Small intestine (tissue), 16 donors: ENCODE measurements around the gene RNF135. TPM values are rescaled to one million over a fixed set of nuclear protein-coding genes. Genes with fewer than 3 reads are reported as not detected.

Experiments used
- DNase-seq, 2 donors: peaks; one replicate each; pipeline versions ENCODE4 v3.0.0 to v3.0.0-alpha.2; 2013
- FAIRE-seq: peaks from 2 replicates; lab custom pipeline; 2012; peaks lifted over from hg19 to GRCh38; lab: Jason Lieb, UNC
- H3K27ac ChIP-seq, 3 donors: one replicate each; pipeline ENCODE4 v1.5.1; 2013; ENCODE audit warnings: low read length in 2 of 3, mild to moderate bottlenecking in 2 of 3, control low read depth in 1 of 3, inconsistent platforms in 1 of 3, low read depth in 1 of 3, moderate library complexity in 1 of 3
- H3K27me3 ChIP-seq, 3 donors: one replicate each; pipeline ENCODE4 v1.6.1; 2013; ENCODE audit warnings: low read length in 3 of 3, inconsistent platforms in 1 of 3; ENCODE audit not compliant: control insufficient read depth in 3 of 3, insufficient read depth in 3 of 3
- H3K36me3 ChIP-seq, 3 donors: one replicate each; pipeline ENCODE4 v1.6.1; 2013; ENCODE audit warnings: low read length in 3 of 3, inconsistent platforms in 1 of 3, low read depth in 1 of 3, mild to moderate bottlenecking in 1 of 3, moderate library complexity in 1 of 3; ENCODE audit not compliant: control insufficient read depth in 3 of 3, insufficient read depth in 2 of 3
- H3K4me1 ChIP-seq, 3 donors: one replicate each; pipeline ENCODE4 v1.6.1; 2013; ENCODE audit warnings: low read length in 2 of 3, inconsistent platforms in 1 of 3, low read depth in 1 of 3, mild to moderate bottlenecking in 1 of 3, moderate library complexity in 1 of 3; ENCODE audit not compliant: control insufficient read depth in 3 of 3, insufficient read depth in 2 of 3
- H3K4me3 ChIP-seq, 3 donors: one replicate each; pipeline ENCODE4 v1.5.1; 2013; ENCODE audit warnings: low read length in 3 of 3, control low read depth in 1 of 3, inconsistent platforms in 1 of 3, low read depth in 1 of 3, mild to moderate bottlenecking in 1 of 3, moderate library complexity in 1 of 3
- H3K9me3 ChIP-seq, 2 donors: one replicate each; pipeline ENCODE4 v1.6.1; 2013; ENCODE audit warnings: low read depth in 1 of 2, low read length in 1 of 2; ENCODE audit not compliant: control insufficient read depth in 2 of 2, insufficient read depth in 1 of 2
- WGBS, 3 donors: extraction: QIAGEN DNeasy Blood & Tissue Kit; methylation state at CpG; one replicate each; pipeline ENCODE4 v1.1.7; 2013; 5-methylcytosine and 5-hydroxymethylcytosine counted together
- long read RNA-seq, 10 donors: transcript quantifications; one replicate each; lab custom pipeline, GENCODE V29; 2026
- polyA plus RNA-seq, 4 donors: library from polyadenylated mRNA; stranded (reverse) in 3 of 4; unstranded in 1 of 4; fragments of 200-250 nt in 3 of 4; fragments of 120-200 nt in 1 of 4; gene quantifications; one replicate each; pipeline versions ENCODE4 v1.2.1 to v1.2.3, GENCODE V29; 2013
- donor health status: healthy with polysubstance abuse.
- donor health status: control.
- donor health status: control.
- donor health status: Bipolar disorder and iron deficiency.
- donor health status: healthy.

The RNF135 gene, protein sequence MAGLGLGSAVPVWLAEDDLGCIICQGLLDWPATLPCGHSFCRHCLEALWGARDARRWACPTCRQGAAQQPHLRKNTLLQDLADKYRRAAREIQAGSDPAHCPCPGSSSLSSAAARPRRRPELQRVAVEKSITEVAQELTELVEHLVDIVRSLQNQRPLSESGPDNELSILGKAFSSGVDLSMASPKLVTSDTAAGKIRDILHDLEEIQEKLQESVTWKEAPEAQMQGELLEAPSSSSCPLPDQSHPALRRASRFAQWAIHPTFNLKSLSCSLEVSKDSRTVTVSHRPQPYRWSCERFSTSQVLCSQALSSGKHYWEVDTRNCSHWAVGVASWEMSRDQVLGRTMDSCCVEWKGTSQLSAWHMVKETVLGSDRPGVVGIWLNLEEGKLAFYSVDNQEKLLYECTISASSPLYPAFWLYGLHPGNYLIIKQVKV
- 10 to 100 TPM; 12.3 to 20.5 (median 15.4) TPM for polyA plus RNA-seq
- long read RNA-seq, donor 1: 0 reads
- long read RNA-seq, donor 2, partial matches to known transcripts: 0 of 3 reads
- long read RNA-seq, donor 2, other reads (novel, unspliced or antisense): 0 of 3 reads
- long read RNA-seq, donor 3, partial matches to known transcripts: 0 of 3 reads
- long read RNA-seq, donor 3, other reads (novel, unspliced or antisense): 0 of 3 reads
- long read RNA-seq, donor 4: 0 reads
- long read RNA-seq, donor 5: 0 reads
- long read RNA-seq, donor 6, partial matches to known transcripts: 18 of 19 reads
- long read RNA-seq, donor 6, other reads (novel, unspliced or antisense): 0 of 19 reads
- long read RNA-seq, donor 7, partial matches to known transcripts: 0 of 2 reads
- long read RNA-seq, donor 7, other reads (novel, unspliced or antisense): 0 of 2 reads
- long read RNA-seq, donor 8: 0 reads
- long read RNA-seq, donor 9, partial matches to known transcripts: 0 of 2 reads
- long read RNA-seq, donor 9, other reads (novel, unspliced or antisense): 0 of 2 reads
- long read RNA-seq, donor 10, partial matches to known transcripts: 0 of 3 reads
- long read RNA-seq, donor 10, other reads (novel, unspliced or antisense): 0 of 3 reads

DNA sequence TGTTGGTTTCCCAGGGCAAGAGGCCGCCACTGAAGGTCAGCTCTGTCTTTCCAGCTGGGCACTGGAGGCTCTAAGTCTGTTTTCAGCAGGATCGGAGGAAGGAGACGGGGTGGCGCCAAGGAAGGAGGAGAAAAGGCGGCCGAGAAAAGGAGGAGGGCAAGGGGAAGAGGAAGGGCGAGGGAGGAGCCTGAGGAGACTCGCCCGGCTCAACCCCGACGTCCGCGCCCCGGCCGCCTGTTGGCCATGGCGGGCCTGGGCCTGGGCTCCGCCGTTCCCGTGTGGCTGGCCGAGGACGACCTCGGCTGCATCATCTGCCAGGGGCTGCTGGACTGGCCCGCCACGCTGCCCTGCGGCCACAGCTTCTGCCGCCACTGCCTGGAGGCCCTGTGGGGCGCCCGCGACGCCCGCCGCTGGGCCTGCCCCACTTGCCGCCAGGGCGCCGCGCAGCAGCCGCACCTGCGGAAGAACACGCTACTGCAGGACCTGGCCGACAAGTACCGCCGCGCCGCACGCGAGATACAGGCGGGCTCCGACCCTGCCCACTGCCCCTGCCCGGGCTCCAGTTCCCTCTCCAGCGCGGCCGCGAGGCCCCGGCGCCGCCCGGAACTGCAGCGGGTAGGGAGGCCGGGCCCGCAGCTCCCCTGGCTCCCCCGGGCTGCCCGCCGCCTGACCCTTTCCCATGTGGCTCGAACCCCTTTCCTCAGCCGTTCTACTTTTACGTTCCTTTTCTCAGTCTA lies at the start of gene RNF135:
TSS of gene RNF135 (plus strand) at position 209 of the 737 bp plus-strand sequence. CDS start at position 244, 35 bp downstream.
- FAIRE-seq: no peak
- 0% methylated on average over 52 to 66 of the region's 66 CpGs for WGBS, 3 donors

DNA sequence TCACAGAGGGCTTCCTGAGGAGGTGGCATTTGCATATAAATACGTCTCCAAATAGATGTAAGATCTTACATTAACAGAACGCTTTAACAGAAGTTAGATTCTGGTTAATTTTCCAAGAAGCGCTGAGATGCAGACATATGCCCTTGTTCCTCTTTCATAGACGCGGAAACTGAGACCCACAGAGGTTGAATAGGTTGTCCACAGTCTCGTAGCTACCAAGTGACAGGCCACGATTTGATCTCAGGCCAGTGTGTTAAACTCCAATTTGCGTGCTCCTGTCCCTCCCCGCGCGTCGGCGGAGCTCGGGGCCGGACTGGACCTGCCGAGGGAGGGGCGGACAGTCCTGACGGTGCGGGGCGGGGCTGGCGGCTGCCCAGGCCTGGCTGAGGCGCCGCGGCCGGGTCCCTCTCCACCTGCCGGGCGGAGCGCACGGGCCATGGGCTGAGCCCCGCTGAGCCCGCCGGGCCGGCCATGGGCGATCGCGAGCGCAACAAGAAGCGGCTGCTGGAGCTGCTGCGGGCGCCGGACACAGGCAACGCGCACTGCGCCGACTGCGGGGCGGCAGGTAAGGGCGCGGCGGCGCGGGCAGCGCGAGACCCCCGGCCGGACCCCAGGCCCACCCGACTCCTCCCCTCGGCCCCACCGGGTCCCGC lies 49.2 kb upstream of the RNF135 start, which contains the start of gene ADAP2:
TSS of gene ADAP2 (plus strand) at position 402 of the 653 bp plus-strand sequence. CDS start at position 472, 70 bp downstream.
- DNase-seq (peak; percentile 59 to 60), FAIRE-seq (no peak)
- Histone ChIP-seq H3K27ac (peak within 1 kb of the TSS in 1 of 3 donors; percentile 47), H3K27me3 (peaks cover 0 to 63% (median 18%) of the 10 kb centered on the region in 3 donors), H3K36me3 (peaks cover 0 to 2% (median 0%) of the 10 kb centered on the region in 3 donors), H3K4me3 (peak within 1 kb of the TSS; percentile 32 to 45 (median 37)), H3K9me3 (no peaks in the 10 kb centered on the region), H3K4me1 (peaks cover 0 to 7% (median 0%) of the 10 kb centered on the region in 3 donors)
- WGBS, 3 donors: 2 to 4% (median 4%) methylated on average over 31 to 60 of the region's 60 CpGs

More for the DNA sequence above, at the start of gene RNF135:
- Histone ChIP-seq H3K4me1 (peaks cover 0 to 8% (median 0%) of the 10 kb centered on the region in 3 donors), H3K27me3 (no peaks in the 10 kb centered on the region), H3K9me3 (peaks cover 0 to 9% of the 10 kb centered on the region in 2 donors), H3K27ac (peak within 1 kb of the TSS; percentile 95 to 100 (median 95)), H3K4me3 (peak within 1 kb of the TSS; percentile 70 to 93 (median 72)), H3K36me3 (peaks cover 0 to 4% (median 0%) of the 10 kb centered on the region in 3 donors)
- peak; percentile 90 to 93 for DNase-seq

DNA sequence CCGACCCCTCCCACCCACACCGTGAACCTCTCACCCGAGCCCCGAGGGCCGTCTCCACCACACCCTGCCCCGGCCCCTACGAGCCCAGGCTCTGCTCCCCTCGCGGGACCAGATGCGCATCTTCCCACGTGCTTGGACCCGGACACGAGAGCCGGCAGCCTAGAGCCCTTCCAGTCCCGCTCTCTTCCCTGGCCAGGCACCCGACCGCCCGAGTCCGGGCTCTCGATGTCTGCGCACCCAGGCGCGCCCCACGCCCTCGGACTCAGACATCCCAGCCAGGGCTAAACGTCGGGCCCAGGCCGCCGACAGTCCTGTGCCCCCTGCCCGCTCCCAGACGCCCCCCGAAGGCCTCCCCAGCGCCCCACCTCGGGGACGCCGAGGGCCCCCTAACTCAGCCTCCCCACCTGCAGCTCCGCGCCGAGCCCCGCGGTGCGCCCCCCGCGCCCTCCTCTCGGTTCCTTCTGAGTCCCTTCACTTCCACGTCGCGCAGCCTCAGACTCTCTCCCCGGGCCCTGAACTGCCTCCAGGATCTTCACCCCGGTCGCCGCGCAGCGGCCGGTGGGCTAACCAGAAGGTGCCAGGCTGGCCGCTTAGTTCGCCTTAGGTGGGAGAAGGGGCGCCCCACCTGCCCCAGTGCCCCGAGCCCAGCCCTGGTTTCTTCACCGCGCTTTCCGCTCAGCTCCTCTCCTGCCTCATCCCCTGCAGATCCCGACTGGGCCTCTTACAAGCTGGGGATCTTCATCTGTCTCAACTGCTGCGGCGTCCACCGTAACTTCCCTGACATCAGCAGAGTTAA lies 48.4 kb upstream of the RNF135 start:
- Histone ChIP-seq H3K9me3 (no peaks in the 10 kb centered on the region), H3K4me3 (peak overlapping the region; percentile 32 to 45 (median 37)), H3K4me1 (peaks cover 0 to 7% (median 0%) of the 10 kb centered on the region in 3 donors), H3K27ac (peak overlapping the region in 1 of 3 donors; percentile 47), H3K27me3 (peaks cover 0 to 63% (median 18%) of the 10 kb centered on the region in 3 donors), H3K36me3 (peaks cover 0 to 2% (median 0%) of the 10 kb centered on the region in 3 donors)
- FAIRE-seq: no peak
- WGBS, 3 donors: 3 to 5% (median 4%) methylated on average over 49 to 66 of the region's 66 CpGs
- DNase-seq: peak in 1 of 2 donors; percentile 44

DNA sequence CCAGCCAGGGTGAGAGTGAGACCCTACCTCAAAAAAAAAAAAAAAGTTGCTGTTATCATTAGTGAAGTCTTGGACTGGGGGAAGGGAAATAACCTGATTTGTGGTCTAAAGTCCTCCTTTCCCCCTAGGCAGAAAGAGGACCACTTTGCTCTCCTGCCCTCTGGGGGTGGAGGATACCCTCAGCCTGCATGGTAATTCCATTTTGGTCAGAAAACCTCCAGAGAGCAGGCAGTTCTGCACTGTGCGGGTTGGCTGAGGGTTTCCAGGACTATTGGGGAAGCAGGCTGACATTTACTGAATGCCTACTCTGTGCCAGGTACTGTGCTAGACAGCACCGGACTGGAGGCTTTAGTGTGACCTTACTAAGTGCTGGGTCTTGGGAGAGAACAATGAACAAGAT lies 46.5 kb upstream of the RNF135 start:
- peaks cover 0 to 49% (median 18%) of the 10 kb centered on the region in 3 donors for H3K27me3 ChIP-seq
- H3K4me3 ChIP-seq: no peak overlapping the region
- DNase-seq: no peak
- WGBS, 3 donors: 56 to 70% (median 65%) methylated on average over 2 of the region's 2 CpGs
- peaks cover 0 to 2% (median 0%) of the 10 kb centered on the region in 3 donors for H3K36me3 ChIP-seq
- no peak for FAIRE-seq
- H3K9me3 ChIP-seq: no peaks in the 10 kb centered on the region
- H3K4me1 ChIP-seq: peaks cover 0 to 7% (median 0%) of the 10 kb centered on the region in 3 donors
- H3K27ac ChIP-seq: no peak overlapping the region

DNA sequence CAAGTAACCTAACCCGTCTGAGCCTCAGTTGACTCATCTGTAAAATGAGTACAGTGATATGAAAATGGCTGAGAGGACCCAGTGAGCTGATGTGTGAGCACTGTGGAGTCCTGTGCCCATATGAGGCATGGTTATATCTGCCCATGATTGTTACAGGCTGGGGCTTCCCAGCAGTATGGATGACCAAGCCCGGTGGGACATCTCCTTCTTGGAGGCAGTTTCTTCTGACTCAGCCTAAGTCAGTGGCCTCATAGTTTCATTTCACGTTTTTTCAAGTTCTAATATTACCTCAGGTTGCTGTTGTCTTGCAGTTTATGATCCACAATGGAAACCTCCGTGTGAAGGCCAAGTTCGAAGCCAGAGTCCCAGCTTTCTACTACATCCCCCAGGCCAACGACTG lies 44.3 kb upstream of the RNF135 start:
- Histone ChIP-seq H3K36me3 (peaks cover 0 to 2% (median 0%) of the 10 kb centered on the region in 3 donors), H3K4me1 (peaks cover 0 to 7% (median 0%) of the 10 kb centered on the region in 3 donors), H3K4me3 (no peak overlapping the region), H3K27ac (no peak overlapping the region), H3K27me3 (peaks cover 0 to 32% (median 15%) of the 10 kb centered on the region in 3 donors), H3K9me3 (no peaks in the 10 kb centered on the region)
- FAIRE-seq (no peak), DNase-seq (no peak)
- 71 to 82% (median 77%) methylated on average over 6 of the region's 6 CpGs for WGBS, 3 donors

DNA sequence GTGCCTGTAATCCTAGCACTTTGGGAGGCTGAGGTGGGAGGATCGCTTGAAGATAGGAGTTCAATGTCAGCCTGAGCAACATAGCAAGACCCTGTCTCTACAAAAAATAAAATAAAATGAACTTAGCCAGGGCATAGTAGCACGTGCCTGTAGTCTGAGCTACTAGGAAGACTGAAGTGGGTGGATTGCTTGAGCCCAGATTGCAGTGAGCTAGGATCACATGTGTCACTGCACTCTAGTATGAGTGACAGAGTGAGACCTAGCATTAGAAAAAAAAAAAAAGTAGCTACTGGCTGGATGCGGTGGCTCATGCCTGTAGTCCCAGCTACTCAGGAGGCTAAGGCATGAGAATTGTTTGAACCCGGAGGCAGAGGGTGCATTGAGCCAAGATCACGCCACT lies 43.1 kb upstream of the RNF135 start:
- WGBS, 3 donors: 89 to 92% (median 92%) methylated on average over 5 of the region's 5 CpGs
- Histone ChIP-seq H3K9me3 (no peaks in the 10 kb centered on the region), H3K27me3 (peaks cover 0 to 23% (median 7%) of the 10 kb centered on the region in 3 donors), H3K4me3 (no peak overlapping the region), H3K27ac (no peak overlapping the region), H3K4me1 (no peaks in the 10 kb centered on the region), H3K36me3 (peaks cover 0 to 2% (median 0%) of the 10 kb centered on the region in 3 donors)
- FAIRE-seq: no peak
- DNase-seq: no peak
